Measurements from ENCODE around the gene COPS4.
"Not testable (repeated sequence)": the region's sequence is repeated elsewhere in the genome, so short reads cannot be mapped to it uniquely, and the experiment has no call there.

DNA sequence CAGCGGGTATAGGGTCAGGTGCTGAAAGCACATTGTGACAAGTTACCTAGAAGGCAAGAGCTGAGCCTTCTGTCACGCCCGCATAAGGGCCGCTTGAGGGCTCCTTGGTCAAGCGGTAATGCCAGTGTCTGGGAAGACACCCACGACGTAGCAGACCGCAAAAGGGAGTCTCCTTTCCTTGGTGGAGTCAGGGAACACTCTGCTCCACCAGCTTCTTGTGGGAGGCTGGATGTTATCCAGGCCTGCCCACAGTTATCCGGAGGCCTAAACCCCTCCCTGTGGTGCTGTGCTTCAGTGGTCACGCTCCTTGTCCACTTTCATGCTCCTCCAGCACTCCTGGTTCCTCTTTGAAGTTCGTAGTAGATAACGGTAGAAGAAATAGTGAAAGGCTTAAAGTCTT is 50.0 kb downstream of the COPS4 start:
- not testable (repeated sequence) for TF ChIP-seq POLR2A, CTCF (IDR thresholded peaks at IDR 0.05)
